Fibroblast of peridontal ligament (primary cell): ENCODE measurements around the gene OR2F2.
A peak's percentile ranks its signal among the peaks of the same experiment; 100 is the strongest.

Experiments
- DNase-seq: peaks from one replicate; pipeline ENCODE4 v3.0.0-alpha.2; 2010; ENCODE audit errors: extremely low read depth

OR2F2 gene

GRCh38 chr7:143913945-143914615, 21.0 kb upstream of the OR2F2 start:
- no peak for DNase-seq

- no peak for DNase-seq
Observed at GRCh38 chr7:143914938-143915652, 19.9 kb upstream of the OR2F2 start.

GRCh38 chr7:143924851-143925250, 10.2 kb upstream of the OR2F2 start:
- no peak for DNase-seq

DNA sequence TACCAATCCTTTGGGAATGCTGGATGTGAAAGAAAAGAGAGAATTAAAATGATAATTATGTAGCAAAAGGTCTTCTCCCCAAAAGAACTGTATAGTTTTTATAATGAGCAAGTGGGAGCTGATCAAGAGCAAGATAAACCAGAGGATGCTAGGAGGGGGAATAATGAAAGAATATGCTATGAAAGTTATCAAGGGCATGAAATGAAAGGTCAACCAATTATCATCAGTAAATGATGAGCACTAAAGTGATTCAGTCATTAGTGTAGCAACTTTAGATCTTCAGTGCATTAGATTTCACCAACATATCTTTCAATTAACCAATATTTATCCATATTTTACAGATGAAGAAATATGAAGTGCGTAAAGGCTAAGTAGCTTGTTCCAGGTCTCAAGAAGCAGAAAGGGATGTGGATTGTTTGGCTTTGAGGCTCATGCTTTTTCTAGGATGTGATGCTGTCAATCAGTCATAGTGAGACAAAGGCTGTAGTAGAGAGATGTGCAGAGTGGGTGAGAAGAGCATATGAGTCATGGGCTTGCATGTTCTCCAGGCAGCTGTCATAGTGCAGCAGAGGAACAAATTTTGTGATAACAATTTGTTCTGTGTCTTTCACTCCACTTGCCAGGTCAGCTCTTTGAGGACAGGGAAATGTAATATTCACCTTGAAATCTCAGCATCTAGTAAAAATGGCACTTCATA, 5.7 kb upstream of the OR2F2 start:
- no peak for DNase-seq

DNA sequence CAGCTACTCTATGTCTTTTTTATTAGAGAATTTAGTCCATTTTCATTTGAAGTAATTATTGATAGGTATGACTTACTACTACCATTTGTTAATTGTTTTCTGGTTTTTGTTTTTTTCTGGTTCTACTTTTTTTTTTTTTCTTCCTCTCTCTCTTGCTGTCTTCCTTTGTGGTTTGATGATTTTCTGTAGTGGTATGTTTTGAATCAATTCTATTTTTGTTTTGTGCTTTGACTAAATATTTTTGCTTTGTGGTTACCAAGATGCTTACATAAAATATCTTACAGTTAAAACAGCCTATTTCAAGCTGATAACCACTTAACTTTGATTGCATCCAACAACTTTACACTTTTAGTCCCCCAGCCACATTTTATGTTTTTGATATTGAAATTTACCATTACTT, 3.3 kb upstream of the OR2F2 start:
- peak; percentile 26 for DNase-seq

DNA sequence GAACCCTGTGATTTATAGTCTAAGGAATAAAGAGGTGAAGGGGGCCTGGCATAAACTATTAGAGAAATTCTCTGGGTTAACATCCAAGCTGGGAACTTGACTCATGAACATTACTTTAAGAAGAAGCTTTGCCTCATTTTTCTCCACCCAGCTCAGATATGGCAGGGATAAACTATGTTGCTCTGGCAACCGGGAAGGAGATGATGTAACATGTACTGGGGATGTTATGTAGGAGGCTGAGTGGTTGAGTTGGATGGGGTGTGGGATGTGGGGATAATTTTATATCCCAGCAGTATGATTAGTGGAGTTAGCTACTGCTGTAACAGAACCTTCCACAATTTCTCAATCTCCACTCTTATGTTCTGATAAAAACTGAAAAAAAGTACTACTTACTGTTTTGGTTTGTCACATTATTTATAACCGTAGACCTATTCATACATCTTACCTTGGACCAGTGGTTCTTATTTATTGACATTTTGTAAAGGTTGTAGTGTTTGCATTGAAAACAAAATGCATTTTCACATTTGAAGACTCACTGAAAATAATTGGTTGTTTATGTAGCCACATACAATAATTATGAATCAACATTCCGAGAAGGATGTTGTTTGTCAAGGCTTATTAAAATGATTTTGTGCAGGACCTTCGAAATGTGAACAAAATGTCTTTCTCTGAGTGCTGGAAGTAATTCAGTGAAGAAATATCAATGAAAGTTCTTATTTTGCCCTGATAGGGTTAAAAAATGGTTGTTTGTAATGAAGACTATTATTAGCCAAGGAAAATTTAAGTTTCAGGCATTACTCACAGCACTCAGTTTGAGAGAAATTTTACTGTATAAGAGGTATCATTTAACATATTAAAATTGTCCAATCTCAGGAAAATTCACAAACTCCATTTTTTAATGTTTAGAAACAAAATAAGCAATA, 1.3 kb downstream of the OR2F2 start:
- peak; percentile 81 for DNase-seq

DNA sequence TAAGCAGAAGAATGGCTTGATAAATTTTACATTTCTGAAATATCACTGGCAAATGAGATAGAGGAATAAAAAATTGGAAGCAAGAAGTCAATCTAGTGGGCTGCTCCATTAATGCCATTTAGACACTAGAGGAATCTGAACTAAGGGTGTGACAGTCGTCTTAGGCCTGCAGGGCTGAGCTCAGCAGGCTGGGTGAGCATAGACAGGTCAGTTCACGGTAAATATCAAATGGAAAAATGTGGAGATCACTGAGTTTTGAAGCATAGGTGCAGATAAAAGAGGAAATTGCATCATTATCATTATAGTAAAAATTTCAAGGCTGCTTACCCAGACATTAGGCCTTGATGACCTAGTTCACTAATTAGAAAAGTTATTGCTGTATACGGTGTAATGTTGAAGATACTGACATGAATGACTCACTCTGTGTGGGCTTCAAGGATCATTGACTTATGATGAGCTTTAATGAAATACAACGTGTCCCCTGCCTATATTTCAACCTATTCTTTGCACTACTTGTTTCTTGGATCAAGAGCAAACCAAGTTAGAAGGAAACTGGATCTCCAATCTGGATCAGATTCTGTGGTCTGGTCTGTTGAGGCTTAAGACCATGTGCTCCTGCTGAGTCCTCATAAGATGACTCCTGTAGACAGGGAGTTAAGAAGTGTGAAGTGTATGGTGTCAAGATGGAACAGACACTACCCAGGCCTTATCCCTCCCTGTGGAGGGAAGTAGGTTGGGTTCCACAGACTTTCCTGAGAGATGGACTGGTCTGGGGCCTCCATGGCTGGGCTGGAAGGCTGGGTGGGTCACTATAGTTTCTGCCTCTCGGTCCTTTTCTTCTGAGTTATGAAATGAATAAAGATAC, 3.6 kb downstream of the OR2F2 start:
- no peak for DNase-seq

DNA sequence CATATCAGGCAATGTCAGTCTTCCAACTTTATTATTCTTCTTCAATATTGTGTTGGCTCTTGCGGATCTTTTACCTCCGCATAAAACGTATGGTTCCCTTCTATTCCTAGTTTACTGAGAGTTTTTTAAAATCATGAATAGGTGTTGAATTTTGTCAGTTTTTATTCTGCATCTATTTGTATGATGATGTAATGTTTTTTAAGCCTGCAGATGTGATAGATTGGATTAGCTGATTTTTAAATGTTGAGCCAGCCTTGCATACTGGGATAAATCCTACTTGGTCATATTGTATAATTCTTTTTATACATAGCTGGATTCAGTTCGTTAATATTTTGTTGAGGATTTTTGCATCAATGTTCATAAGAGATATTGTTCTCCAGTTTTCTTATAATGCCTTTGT, 10.4 kb downstream of the OR2F2 start:
- no peak for DNase-seq

GRCh38 chr7:143947111-143947510, 12.1 kb downstream of the OR2F2 start:
- DNase-seq: no peak

GRCh38 chr7:143948733-143949132, 13.7 kb downstream of the OR2F2 start:
- DNase-seq: no peak

GRCh38 chr7:143953421-143953820, 18.4 kb downstream of the OR2F2 start:
- no peak for DNase-seq

DNA sequence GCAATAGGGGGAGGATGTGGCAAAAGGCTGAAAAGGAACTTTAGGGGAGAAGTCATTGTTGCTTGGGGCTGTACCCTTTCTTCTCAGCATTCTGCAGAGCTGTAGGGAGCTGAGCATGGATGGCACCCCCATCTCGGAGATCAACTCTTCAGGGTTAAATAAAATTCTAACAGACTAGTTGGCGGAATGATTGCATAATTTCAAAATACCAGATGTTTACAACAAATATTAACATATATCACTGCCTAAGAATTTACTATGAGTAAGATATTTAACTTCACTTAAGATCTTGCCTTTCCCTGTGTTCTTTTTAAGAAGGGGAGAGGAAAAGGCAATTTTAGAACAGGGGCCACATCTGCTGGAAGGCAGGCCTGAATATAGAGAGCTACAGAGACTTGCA, 19.1 kb downstream of the OR2F2 start:
- DNase-seq: no peak

GRCh38 chr7:143954544-143954943, 19.5 kb downstream of the OR2F2 start, which contains the start of gene OR2F1:
OR2F1 (plus strand) TSS chr7:143954844; CDS start chr7:143959971, 5,127 bp downstream.
- DNase-seq: no peak

DNA sequence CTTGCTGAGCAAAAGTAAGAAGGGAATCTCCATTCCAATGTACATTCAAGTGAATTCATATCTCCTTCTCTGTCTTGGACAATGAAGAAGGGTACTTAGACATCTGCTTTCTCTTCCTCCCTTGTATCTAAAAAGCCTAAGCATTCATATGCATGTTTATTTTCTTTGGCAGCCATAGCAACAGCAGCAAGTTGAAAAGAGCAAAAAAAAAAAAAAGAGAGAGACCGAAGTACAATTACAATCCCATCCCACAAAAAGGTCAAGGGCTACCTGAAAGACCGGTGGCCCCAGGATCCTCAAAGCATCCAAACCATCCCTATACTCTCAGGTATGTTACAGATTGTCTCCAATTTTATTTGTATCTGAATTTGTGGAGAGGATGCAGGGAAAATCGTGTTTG, 23.7 kb downstream of the OR2F2 start:
- no peak for DNase-seq

DNA sequence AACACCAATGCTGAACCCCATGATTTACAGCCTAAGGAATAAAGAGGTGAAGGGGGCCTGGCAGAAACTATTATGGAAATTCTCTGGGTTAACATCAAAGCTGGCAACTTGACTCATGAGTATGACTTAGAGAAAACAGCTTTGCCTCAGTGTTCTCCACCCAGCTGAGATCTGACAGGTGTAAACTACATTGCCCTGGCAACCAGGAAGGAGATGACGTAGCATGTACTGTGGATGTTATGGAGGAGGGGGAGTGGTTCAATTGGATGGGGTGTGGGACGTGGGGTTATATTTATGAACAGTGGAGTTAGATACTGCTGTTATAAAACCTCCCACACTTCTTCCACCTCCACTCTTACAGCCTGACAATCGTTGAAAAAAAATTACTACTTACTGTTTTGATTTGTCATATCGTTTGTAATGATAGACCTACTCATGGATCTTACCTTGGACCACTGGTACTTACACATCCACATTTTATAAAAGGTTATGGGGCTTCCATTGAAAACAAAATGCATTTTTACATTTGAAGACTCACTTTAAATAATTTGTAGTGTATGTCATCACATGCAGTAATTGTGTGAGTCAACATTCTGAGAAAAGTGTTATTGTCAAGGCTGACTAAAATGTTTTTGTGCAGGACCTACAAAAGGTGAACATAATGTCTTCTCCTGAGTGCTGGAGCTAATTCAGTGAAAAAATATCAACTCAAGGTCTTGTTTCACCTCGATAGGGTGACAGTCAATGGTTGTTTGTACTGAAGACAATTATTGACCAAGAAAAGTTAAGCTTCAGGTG, 26.0 kb downstream of the OR2F2 start:
- DNase-seq: no peak

DNA sequence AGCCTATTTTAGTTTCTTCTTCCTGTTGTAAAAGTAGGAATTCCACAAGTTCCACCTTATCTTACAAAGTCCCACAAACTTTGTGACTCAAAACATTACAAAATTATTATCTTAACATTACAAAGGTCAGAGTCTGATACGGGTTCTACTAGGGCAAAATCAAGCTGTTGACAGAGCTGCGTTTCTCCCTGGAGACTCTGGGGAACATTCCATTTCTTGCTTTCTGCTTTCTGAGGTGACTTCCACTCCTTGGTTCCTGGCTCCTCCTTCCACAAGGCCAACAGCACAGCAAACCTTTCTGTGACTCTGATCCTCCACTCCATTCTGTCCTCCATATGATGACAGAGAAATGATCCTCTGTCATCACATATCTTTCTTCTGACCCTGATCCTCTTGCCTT, 30.2 kb downstream of the OR2F2 start:
- no peak for DNase-seq

DNA sequence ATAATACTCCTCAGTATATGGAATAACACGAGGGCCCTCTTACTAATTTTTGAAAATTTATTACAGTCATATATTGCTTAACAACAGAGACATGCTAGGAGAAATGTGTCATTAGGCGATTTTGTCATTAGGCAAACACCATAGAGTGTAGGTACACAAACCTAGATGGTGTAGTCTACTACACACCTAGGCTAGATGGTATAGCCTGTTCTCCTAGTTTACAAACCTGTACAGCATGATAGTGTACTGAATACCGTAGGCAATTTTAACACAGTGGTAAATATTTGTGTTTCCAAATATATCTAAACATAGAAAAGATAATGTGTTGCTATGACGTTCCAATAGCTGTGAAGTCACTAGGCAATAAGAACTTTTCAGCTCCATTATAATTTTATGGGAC, 32.4 kb downstream of the OR2F2 start:
- no peak for DNase-seq

GRCh38 chr7:143973870-143974416, 38.9 kb downstream of the OR2F2 start:
- DNase-seq: no peak

DNA sequence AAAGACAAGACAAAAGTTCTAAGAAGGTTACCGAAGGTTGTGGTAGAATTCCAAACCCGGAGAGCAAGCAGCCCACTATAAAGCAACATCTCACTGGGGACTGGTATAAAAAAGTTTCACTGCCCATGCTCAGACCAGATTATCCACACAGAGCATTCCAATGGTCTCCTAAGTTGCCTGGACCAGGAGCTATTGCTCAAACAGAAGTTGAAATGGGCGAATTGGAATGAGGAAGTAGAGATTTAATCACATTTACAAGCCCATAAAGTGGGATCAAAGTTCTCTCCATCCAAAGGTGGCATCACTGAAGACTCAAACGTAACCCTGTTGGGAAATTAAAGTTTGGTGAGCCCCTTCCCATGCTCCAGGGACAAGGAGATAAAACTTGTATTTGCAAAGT, 39.4 kb downstream of the OR2F2 start:
- peak; percentile 12 for DNase-seq

GRCh38 chr7:143975617-143976016, 40.6 kb downstream of the OR2F2 start:
- DNase-seq: no peak
